Islet precursor cell (in vitro differentiated cells): Measurements from ENCODE around the gene TTC17.
"Not testable (repeated sequence)": the region's sequence is repeated elsewhere in the genome, so short reads cannot be mapped to it uniquely, and the experiment has no call there.

Experiments
- DNase-seq: peaks from one replicate; pipeline ENCODE4 v3.0.0-alpha.2; 2018

The TTC17 gene, protein sequence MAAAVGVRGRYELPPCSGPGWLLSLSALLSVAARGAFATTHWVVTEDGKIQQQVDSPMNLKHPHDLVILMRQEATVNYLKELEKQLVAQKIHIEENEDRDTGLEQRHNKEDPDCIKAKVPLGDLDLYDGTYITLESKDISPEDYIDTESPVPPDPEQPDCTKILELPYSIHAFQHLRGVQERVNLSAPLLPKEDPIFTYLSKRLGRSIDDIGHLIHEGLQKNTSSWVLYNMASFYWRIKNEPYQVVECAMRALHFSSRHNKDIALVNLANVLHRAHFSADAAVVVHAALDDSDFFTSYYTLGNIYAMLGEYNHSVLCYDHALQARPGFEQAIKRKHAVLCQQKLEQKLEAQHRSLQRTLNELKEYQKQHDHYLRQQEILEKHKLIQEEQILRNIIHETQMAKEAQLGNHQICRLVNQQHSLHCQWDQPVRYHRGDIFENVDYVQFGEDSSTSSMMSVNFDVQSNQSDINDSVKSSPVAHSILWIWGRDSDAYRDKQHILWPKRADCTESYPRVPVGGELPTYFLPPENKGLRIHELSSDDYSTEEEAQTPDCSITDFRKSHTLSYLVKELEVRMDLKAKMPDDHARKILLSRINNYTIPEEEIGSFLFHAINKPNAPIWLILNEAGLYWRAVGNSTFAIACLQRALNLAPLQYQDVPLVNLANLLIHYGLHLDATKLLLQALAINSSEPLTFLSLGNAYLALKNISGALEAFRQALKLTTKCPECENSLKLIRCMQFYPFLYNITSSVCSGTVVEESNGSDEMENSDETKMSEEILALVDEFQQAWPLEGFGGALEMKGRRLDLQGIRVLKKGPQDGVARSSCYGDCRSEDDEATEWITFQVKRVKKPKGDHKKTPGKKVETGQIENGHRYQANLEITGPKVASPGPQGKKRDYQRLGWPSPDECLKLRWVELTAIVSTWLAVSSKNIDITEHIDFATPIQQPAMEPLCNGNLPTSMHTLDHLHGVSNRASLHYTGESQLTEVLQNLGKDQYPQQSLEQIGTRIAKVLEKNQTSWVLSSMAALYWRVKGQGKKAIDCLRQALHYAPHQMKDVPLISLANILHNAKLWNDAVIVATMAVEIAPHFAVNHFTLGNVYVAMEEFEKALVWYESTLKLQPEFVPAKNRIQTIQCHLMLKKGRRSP

GRCh38 chr11:43358801-43359421 is at the start of gene TTC17:
Gene TTC17, plus strand, starts transcription at chr11:43358920. Its CDS starts 35 bp downstream, at chr11:43358955.
- DNase-seq, result peak; percentile 97

DNA sequence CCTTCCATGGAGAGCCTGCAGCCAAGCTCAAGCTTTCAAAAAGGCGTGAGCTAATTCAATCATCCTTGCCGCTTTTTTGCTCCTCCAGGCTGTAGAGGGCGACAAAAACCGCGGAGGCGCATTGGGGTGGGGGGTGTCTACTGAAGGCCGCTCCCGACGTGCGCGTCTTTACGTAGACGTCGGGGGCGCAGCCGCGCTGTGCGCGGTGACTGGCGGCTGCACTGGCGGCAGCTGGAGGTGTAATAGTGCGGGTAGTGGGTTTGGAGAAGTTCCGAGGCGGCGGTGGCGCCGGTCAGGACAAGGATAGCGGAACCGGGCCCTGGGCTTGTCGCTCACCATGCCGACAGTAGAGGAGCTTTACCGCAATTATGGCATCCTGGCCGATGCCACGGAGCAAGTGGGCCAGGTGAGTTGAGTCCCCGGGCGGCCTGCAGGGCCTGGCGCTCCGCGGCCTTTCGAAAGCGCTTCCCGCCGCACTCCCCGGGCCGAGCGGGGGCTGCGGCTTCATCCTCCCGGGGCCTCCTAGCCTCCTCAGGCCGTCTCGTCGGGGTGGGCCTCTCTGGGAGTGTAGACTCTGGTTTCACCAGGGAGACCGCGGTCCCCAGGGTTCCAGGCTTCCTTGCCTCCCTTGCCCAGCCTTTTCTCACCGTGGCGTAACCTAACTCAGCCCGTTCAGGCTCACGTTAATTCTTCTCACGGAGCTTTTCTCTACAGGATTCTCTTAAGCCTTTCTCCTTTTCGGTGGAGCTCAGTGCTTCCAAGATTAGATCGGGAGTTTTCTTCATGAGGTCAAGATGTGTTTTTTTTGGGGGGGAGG is 46.7 kb upstream of the TTC17 start, which contains the start of gene API5:
Gene API5 (plus strand): TSS at position 206 of the 817 bp plus-strand sequence. CDS start 132 bp downstream, at position 338.
- peak; percentile 98 for DNase-seq

GRCh38 chr11:43315966-43316365 is 42.8 kb upstream of the TTC17 start:
- DNase-seq, result no peak

DNA sequence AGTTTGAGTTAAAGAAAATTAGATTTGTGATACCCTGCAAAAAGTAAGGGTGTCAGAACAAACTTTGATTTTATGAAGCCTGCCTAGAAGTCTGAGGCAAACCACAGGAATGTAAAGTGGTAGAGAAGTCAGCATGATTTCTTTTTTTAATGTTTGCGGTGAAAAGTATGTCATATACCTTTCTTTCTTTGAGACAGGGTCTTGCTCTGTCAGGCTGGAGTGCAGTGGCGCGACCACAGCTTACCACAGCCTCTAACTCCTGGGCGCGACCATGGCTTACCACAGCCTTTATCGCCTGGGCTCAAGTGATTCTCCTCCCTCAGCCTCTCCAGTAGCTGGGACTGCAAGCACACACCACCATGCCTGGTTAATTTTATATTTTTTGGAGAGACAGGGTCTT is 42.3 kb upstream of the TTC17 start:
- DNase-seq, result no peak

DNA sequence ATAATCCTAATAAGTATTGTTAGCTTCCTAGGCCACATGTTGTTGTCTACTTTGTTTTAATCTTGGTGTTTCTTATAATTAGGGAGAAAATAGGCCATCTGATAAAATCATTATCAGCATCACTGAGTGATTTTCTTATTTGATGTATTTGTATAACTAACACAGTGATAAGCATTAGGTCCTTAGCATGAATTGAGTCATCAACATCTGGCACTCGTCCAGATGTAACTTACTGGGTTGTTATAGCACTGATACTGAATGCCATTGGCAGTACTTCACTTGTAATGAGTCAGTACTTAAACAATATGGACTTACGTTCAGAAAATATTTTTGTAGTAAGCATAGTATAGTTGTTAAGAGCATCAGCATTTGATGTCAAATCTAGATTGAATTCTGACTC is 30.7 kb upstream of the TTC17 start:
- DNase-seq, result no peak

- DNase-seq, result no peak
Observed at GRCh38 chr11:43328482-43328881, 30.2 kb upstream of the TTC17 start.

GRCh38 chr11:43341159-43341558 is 17.6 kb upstream of the TTC17 start:
- DNase-seq, result no peak

DNA sequence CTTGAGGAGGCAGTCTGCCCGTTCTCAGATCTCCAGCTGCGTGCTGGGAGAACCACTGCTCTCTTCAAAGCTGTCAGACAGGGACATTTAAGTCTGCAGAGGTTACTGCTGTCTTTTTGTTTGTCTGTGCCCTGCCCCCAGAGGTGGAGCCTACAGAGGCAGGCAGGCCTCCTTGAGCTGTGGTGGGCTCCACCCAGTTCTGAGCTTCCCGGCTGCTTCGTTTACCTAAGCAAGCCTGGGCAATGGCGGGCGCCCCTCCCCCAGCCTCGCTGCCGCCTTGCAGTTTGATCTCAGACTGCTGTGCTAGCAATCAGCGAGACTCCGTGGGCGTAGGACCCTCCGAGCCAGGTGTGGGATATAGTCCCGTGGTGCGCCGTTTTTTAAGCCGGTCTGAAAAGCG is 7.3 kb upstream of the TTC17 start:
- not testable (repeated sequence) for DNase-seq

DNA sequence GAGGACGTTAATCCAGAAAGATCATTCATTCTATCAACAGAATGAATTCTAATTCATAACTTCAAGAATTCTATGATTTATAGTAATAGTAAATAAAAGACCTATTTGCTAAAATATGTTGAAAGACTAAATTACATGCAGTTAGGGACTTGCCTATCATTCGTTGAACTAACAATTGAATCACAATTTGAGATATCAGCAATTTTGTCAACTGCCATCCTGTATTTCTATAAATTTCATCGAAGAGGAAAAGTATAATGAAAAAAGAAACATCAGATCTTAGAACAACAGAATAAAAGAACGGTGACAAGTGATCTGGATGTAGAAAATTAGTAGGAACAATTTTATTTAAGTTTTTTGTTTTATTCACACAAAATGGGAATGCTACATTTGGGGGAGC is 4.4 kb upstream of the TTC17 start:
- no peak for DNase-seq

GRCh38 chr11:43356336-43356735 is 2.4 kb upstream of the TTC17 start:
- DNase-seq, result no peak

DNA sequence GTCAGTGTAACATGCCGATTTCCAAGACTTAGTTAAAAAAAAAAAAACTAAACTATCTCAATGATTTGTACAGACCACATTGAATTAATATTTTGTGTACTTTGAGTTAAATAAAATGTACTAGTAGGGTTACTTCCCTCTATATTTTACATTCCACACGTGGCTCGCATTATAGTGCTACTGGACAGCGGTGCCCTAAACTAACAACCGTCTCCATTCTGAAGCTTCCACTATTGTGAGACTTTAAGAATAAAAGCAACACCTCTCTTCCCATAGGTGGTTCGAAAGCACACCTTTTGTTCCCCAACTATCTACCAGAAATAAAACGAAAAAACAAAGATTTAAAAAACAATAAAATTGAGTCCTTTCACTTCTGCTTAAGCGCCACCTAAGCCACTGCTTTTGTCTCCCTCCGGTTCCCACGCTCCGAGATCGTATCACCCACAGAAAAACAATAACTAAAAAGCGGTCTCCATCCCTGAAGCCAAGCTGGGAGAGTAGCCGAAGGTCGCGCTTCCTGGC is 380 bp upstream of the TTC17 start:
- DNase-seq, result no peak

DNA sequence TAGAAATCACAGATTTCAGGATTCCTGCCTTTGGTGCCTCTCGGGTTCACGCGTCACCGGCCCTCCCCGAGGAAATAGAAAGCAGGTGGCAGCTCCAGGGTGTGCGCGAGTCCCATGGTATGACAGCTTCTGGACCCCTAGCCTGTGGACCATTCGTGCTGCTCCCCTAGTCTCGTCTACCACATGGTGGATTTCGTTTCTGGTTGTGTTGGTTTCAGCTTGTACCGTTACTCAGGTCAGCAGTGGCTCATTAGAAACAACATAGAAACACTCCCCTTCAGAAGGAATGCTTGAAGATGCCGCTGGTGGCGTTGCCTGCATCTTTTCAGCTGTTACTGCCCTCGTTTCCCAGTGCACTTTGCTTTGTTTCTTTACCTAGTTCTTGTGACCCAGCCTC is 700 bp downstream of the TTC17 start:
- peak; percentile 58 for DNase-seq

- DNase-seq, result no peak
Observed at GRCh38 chr11:43360361-43361032, 1.8 kb downstream of the TTC17 start.

- no peak for DNase-seq
Observed at GRCh38 chr11:43366677-43367076, 8.0 kb downstream of the TTC17 start.

DNA sequence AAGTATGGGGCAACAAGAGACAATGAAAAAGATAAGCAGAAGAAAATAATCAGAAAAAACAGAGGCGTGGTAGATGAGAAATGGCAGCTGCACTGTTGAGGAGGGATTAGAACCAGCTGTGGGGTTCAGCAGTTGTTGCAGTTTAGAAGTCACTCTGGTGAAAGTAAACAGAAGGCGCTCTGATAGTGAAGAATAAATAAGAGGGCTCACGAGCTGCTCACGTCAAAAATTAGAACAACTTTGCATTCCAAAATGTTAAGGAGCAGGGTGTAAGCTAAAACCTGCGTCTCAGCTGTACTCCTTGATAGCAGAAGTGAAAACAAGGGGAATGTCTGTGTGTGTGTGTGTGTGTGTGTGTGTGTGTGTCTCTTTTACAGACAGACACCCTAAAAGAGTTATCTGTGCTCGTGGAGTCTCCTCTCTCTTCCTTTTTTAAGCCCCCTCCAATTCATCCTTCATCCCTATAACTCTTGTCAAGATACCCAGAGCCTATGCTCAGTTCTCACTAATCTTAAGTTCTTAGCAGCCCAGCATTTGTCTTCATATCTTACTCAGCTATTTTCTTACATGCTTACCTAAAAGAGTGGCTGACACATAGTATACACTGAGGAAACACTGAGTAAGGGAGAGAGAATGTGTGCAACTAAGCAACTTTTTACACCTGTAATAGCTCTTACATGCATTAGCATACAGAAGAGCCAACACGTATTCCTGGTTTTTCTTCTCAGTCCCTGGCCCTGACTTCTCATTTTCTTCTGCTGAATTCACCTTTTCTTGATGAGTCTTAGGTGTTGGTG is 8.9 kb downstream of the TTC17 start:
- DNase-seq, result no peak

GRCh38 chr11:43376065-43376464 is 17.3 kb downstream of the TTC17 start:
- no peak for DNase-seq

- DNase-seq, result no peak
Observed at GRCh38 chr11:43376594-43376993, 17.9 kb downstream of the TTC17 start.

DNA sequence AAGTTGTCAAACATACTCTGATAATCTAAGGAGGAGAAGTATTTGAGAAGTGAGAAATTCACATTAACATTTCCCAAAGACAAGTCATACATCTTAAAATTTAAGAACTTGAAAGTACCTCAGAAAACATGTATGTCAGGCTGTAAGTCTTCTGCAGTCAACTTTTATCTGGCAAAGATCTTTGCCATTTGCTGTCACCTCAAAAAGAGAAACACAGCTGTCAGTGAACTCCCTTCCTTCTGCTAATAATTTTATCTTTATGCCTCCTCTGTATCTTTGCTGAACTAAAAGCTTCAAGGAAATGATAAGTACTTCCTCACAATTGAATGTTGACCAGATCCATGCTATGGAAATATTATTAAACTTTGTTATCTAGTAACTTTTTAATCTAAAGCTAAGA is 18.7 kb downstream of the TTC17 start:
- no peak for DNase-seq

DNA sequence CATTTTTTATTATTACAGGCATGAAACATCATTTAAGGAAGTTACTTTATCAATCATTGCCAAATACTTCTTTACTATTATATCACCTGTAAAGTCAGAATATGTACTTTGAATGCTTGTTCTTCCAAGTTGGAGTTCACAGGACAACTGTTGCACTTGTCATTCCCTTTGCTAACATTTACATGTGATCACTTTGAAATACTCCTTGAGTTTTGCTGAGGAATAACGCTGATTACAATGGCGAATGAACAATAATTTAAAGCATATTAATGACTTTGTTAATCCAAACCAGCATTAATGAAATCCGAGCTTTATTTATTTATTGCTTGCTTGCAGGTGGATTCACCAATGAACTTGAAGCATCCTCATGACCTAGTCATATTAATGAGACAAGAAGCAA is 20.2 kb downstream of the TTC17 start:
- DNase-seq, result no peak

GRCh38 chr11:43381802-43382201 is 23.1 kb downstream of the TTC17 start:
- no peak for DNase-seq
